Mesenchymal stem cell (in vitro differentiated cells and primary cell): Measurements from ENCODE around the gene FAM180A.

Experiments
- DNase-seq: peaks from one replicate; pipeline ENCODE4 v3.0.0-alpha.2; 2013
- H2AFZ ChIP-seq: one replicate; pipeline ENCODE4 v1.6.1; 2013; ENCODE audit warnings: low read depth, mild to moderate bottlenecking, control low read depth, inconsistent platforms, low read length, moderate library complexity
- H2AK5ac ChIP-seq: 2 replicates; pipeline ENCODE4 v1.6.1; 2013; ENCODE audit warnings: low read length, moderate library complexity, mild to moderate bottlenecking, inconsistent platforms; ENCODE audit not compliant: severe bottlenecking
- H2BK120ac ChIP-seq: one replicate; pipeline ENCODE4 v1.6.1; 2013; ENCODE audit warnings: low read depth, mild to moderate bottlenecking, inconsistent platforms, low read length, moderate library complexity
- H2BK12ac ChIP-seq, 2 experiments: one replicate each; pipeline ENCODE4 v1.6.1; 2013; ENCODE audit warnings: inconsistent platforms in 2 of 2, low read length in 2 of 2, mild to moderate bottlenecking in 2 of 2, moderate library complexity in 2 of 2, control low read depth in 1 of 2
- H2BK15ac ChIP-seq: one replicate; pipeline ENCODE4 v1.6.1; 2013; ENCODE audit warnings: mild to moderate bottlenecking, low read depth, inconsistent platforms; ENCODE audit not compliant: poor library complexity, severe bottlenecking
- H2BK5ac ChIP-seq: 2 replicates; pipeline ENCODE4 v1.6.1; 2013; ENCODE audit warnings: low read depth, mild to moderate bottlenecking, low read length, control low read depth, inconsistent platforms; ENCODE audit not compliant: poor library complexity, severe bottlenecking
- H3K14ac ChIP-seq, 2 experiments: one replicate each; pipeline ENCODE4 v1.6.1; 2013; ENCODE audit warnings: inconsistent platforms in 2 of 2, low read length in 2 of 2, control low read depth in 1 of 2, mild to moderate bottlenecking in 1 of 2, moderate library complexity in 1 of 2
- H3K18ac ChIP-seq, 2 experiments: one replicate each; pipeline ENCODE4 v1.6.1; 2013; ENCODE audit warnings: inconsistent platforms in 2 of 2, low read length in 2 of 2, control low read depth in 1 of 2, low read depth in 1 of 2, mild to moderate bottlenecking in 1 of 2
- H3K23ac ChIP-seq, 2 experiments: one replicate each; pipeline ENCODE4 v1.6.1; 2013; ENCODE audit warnings: inconsistent platforms in 2 of 2, low read length in 2 of 2, mild to moderate bottlenecking in 2 of 2, moderate library complexity in 2 of 2, control low read depth in 1 of 2
- H3K27ac ChIP-seq: 2 replicates; pipeline ENCODE4 v1.5.1; 2013; ENCODE audit warnings: mild to moderate bottlenecking, moderate library complexity, low read length, control low read depth, inconsistent platforms; ENCODE audit not compliant: poor library complexity, severe bottlenecking
- H3K27me3 ChIP-seq, 2 experiments: 2 replicates each; pipeline versions ENCODE4 v1.6.1 to v1.7.0; 2013; ENCODE audit warnings: low read length in 2 of 2, mild to moderate bottlenecking in 2 of 2, moderate library complexity in 2 of 2, control low read depth in 1 of 2, inconsistent platforms in 1 of 2; ENCODE audit not compliant: control insufficient read depth in 1 of 2, insufficient read depth in 1 of 2
- H3K36me3 ChIP-seq, 2 experiments: 2 replicates each; pipeline versions ENCODE4 v1.6.1 to v1.7.0; 2013; ENCODE audit warnings: low read length in 2 of 2, control low read depth in 1 of 2, inconsistent platforms in 1 of 2, low read depth in 1 of 2, mild to moderate bottlenecking in 1 of 2; ENCODE audit not compliant: insufficient read depth in 2 of 2, control insufficient read depth in 1 of 2
- H3K4ac ChIP-seq, 2 experiments: one replicate each; pipeline ENCODE4 v1.6.1; 2013; ENCODE audit warnings: inconsistent platforms in 2 of 2, low read length in 2 of 2, mild to moderate bottlenecking in 2 of 2, moderate library complexity in 2 of 2, control low read depth in 1 of 2, low read depth in 1 of 2
- H3K4me1 ChIP-seq: 2 replicates; pipeline ENCODE4 v1.6.1; 2013; ENCODE audit warnings: low read depth, low read length, control low read depth; ENCODE audit not compliant: control insufficient read depth, insufficient read depth
- H3K4me2 ChIP-seq: 2 replicates; pipeline ENCODE4 v1.6.1; 2013; ENCODE audit warnings: low read length, mild to moderate bottlenecking, inconsistent platforms; ENCODE audit not compliant: poor library complexity, severe bottlenecking
- H3K4me3 ChIP-seq, 2 experiments: 2 replicates each; pipeline versions ENCODE4 v1.5.1 to v1.7.0; 2013; ENCODE audit warnings: low read length in 2 of 2, mild to moderate bottlenecking in 2 of 2, control low read depth in 1 of 2, low read depth in 1 of 2; ENCODE audit not compliant: insufficient read depth in 1 of 2
- H3K79me1 ChIP-seq: replicated peaks from 2 replicates; pipeline ENCODE4 v1.6.1; 2013; ENCODE audit warnings: mild to moderate bottlenecking, control low read depth, low read length, inconsistent platforms; ENCODE audit not compliant: poor library complexity, severe bottlenecking
- H3K9ac ChIP-seq: 2 replicates; pipeline ENCODE4 v1.7.0; 2013; ENCODE audit warnings: mild to moderate bottlenecking, low read length, moderate library complexity
- H3K9me3 ChIP-seq: 2 replicates; pipeline ENCODE4 v1.7.0; 2013; ENCODE audit warnings: mild to moderate bottlenecking, low read length; ENCODE audit not compliant: control insufficient read depth
- H4K8ac ChIP-seq: one replicate; pipeline ENCODE4 v1.6.1; 2013; ENCODE audit warnings: inconsistent platforms, mild to moderate bottlenecking, low read length, moderate library complexity
- H4K91ac ChIP-seq: one replicate; pipeline ENCODE4 v1.6.1; 2013; ENCODE audit warnings: mild to moderate bottlenecking, low read length, inconsistent platforms
- WGBS: methylation state at CpG from one replicate; pipeline ENCODE4 v1.1.7; 2013; ENCODE audit warnings: mixed read lengths; 5-methylcytosine and 5-hydroxymethylcytosine counted together

FAM180A gene

DNA sequence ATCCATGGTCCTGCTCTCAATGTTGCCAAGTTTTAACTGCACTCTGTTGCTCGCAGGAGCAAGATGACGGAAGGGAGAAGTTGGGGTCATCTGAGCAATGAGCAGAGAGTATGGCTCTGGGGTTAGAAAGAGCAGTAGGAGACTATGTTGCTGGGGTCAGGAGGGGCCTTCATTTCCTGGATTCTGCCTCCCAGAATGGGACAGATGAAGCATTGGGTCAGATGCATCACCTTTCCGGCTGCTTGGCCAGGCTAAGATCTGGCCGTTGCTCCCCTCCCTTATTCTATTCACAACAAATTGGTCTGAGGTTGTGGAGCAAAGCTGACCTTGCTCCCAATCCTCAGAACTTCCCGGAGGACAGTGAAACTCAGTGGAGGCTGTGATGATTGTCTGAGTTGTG, 63.9 kb downstream of the FAM180A start:
- H3K14ac ChIP-seq = no peak overlapping the region
- no peak overlapping the region for H3K4ac ChIP-seq
- no peak overlapping the region for H4K91ac ChIP-seq
- H3K27me3 ChIP-seq = no peaks in the 10 kb centered on the region
- H2BK12ac ChIP-seq = no peak overlapping the region
- no peak overlapping the region for H3K23ac ChIP-seq
- peaks cover 28% of the 10 kb centered on the region for H3K79me1 ChIP-seq
- WGBS = 90% methylated on average over 5 of the region's 5 CpGs
- H3K4me2 ChIP-seq = no peak overlapping the region
- H3K27ac ChIP-seq = no peak overlapping the region
- no peak overlapping the region for H2AK5ac ChIP-seq
- no peak overlapping the region for H3K18ac ChIP-seq
- no peak overlapping the region for H2BK120ac ChIP-seq
- no peak overlapping the region for H3K9ac ChIP-seq
- H2BK5ac ChIP-seq = no peak overlapping the region
- no peak for DNase-seq
- no peak overlapping the region for H4K8ac ChIP-seq
- peaks cover 7% of the 10 kb centered on the region for H3K4me1 ChIP-seq
- H2AFZ ChIP-seq = no peak overlapping the region
- H3K36me3 ChIP-seq = peaks cover 12 to 79% of the 10 kb centered on the region in 2 experiments
- no peak overlapping the region for H2BK15ac ChIP-seq
- no peaks in the 10 kb centered on the region for H3K9me3 ChIP-seq
- H3K4me3 ChIP-seq = no peak overlapping the region

GRCh38 chr7:135684136-135684535, 64.5 kb downstream of the FAM180A start:
- Histone ChIP-seq H2AFZ (no peak overlapping the region), H2BK15ac (no peak overlapping the region), H4K8ac (no peak overlapping the region), H3K4ac (no peak overlapping the region), H2AK5ac (no peak overlapping the region), H3K4me1 (peaks cover 7% of the 10 kb centered on the region), H3K9me3 (no peaks in the 10 kb centered on the region), H4K91ac (no peak overlapping the region), H3K18ac (no peak overlapping the region), H2BK12ac (no peak overlapping the region), H3K36me3 (peaks cover 12 to 76% of the 10 kb centered on the region in 2 experiments), H3K14ac (no peak overlapping the region), H3K27ac (no peak overlapping the region), H2BK120ac (no peak overlapping the region), H3K79me1 (peaks cover 28% of the 10 kb centered on the region), H3K23ac (peak overlapping the region in 1 of 2 experiments; percentile 66), H3K27me3 (no peaks in the 10 kb centered on the region), H3K9ac (no peak overlapping the region), H3K4me3 (no peak overlapping the region), H2BK5ac (no peak overlapping the region), H3K4me2 (no peak overlapping the region)
- peak; percentile 37 for DNase-seq
- 33% methylated on average over 3 of the region's 3 CpGs for WGBS

DNA sequence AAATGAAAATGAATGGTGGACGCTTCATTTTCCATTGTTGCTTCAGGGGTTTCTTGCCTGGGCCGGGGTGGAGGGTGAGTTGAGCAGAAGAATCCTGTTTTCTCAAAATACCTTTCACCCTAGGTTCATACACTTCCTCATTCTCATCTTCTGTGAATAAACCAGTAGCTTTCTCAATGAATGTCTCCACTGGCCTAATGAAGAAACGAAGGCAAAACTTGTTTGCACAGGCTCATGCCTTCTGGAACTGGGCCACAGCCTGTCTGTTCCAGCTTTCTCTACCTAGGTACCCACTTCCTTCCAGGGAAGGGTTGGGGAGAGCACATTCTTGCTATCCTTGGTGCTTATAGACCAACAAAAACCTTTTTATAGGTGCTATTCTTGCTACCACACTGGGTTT, 65.0 kb downstream of the FAM180A start:
- Histone ChIP-seq H3K4me2 (no peak overlapping the region), H2BK12ac (no peak overlapping the region), H3K4me3 (no peak overlapping the region), H3K27ac (no peak overlapping the region), H2BK5ac (no peak overlapping the region), H3K27me3 (no peaks in the 10 kb centered on the region), H3K4me1 (peaks cover 7% of the 10 kb centered on the region), H2AFZ (no peak overlapping the region), H3K79me1 (peaks cover 28% of the 10 kb centered on the region), H2AK5ac (no peak overlapping the region), H2BK120ac (no peak overlapping the region), H4K91ac (no peak overlapping the region), H2BK15ac (no peak overlapping the region), H3K18ac (no peak overlapping the region), H4K8ac (no peak overlapping the region), H3K9me3 (no peaks in the 10 kb centered on the region), H3K23ac (no peak overlapping the region), H3K36me3 (peaks cover 10 to 71% of the 10 kb centered on the region in 2 experiments), H3K4ac (no peak overlapping the region), H3K9ac (no peak overlapping the region), H3K14ac (no peak overlapping the region)
- no peak for DNase-seq
- WGBS = 94% methylated on average over 3 of the region's 3 CpGs

DNA sequence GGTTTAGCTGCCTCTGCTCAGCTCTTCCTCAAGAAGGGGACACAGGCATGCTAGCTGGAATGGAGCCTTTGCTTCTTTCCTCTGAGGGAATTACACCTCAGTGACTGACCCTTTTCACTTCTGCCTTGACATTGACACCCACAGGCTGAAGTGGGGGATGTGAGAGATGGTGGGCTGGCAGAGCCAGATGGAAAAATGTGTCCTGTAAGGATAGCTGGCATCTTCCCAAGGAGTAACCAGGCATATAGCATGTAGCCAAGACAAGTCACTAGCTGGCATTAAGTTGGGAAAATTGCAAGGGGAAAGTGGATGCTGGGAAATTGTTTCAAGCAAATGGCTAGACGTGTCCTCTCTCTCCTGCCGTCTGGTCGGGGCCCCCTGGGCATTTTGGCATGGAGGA, 66.4 kb downstream of the FAM180A start:
- no peak overlapping the region for H3K4ac ChIP-seq
- no peak overlapping the region for H2BK12ac ChIP-seq
- H4K91ac ChIP-seq = no peak overlapping the region
- H3K4me1 ChIP-seq = peaks cover 7% of the 10 kb centered on the region
- no peak overlapping the region for H2AFZ ChIP-seq
- no peak overlapping the region for H3K4me3 ChIP-seq
- no peaks in the 10 kb centered on the region for H3K9me3 ChIP-seq
- peaks cover 32% of the 10 kb centered on the region for H3K79me1 ChIP-seq
- no peak overlapping the region for H3K23ac ChIP-seq
- no peak overlapping the region for H3K27ac ChIP-seq
- H3K27me3 ChIP-seq = no peaks in the 10 kb centered on the region
- H3K9ac ChIP-seq = no peak overlapping the region
- peaks cover 10 to 82% of the 10 kb centered on the region in 2 experiments for H3K36me3 ChIP-seq
- DNase-seq = no peak
- H3K18ac ChIP-seq = no peak overlapping the region
- no peak overlapping the region for H3K4me2 ChIP-seq
- no peak overlapping the region for H3K14ac ChIP-seq
- no peak overlapping the region for H2BK120ac ChIP-seq
- no peak overlapping the region for H2BK5ac ChIP-seq
- H2BK15ac ChIP-seq = no peak overlapping the region
- no peak overlapping the region for H4K8ac ChIP-seq
- 98% methylated on average over 3 of the region's 3 CpGs for WGBS
- no peak overlapping the region for H2AK5ac ChIP-seq
